Esophagus muscularis mucosa (tissue), 4 donors: ENCODE measurements around the gene ZFR. TPM values are rescaled to one million over a fixed set of nuclear protein-coding genes. Genes with fewer than 3 reads are reported as not detected.
A peak's percentile ranks its signal among the peaks of the same experiment; 100 is the strongest.

Experiments used
- DNase-seq: peaks from one replicate; pipeline ENCODE4 v3.0.0-alpha.2; 2017; ENCODE audit errors: extremely low spot score
- H3K27ac ChIP-seq, 4 donors: fragments of 200-600 bp; sonication (generic); replicated peaks in 1 of 4; 1 replicate in 3 of 4; 2 replicates in 1 of 4; pipeline ENCODE4 v1.5.1; 2016 to 2019; ENCODE audit warnings: mild to moderate bottlenecking in 1 of 4
- H3K27me3 ChIP-seq, 4 donors: fragments of 200-600 bp; sonication (generic); one replicate each; pipeline versions ENCODE4 v1.5.1 to v1.6.0; 2016 to 2019
- H3K36me3 ChIP-seq, 4 donors: fragments of 200-600 bp; sonication (generic); one replicate each; pipeline ENCODE4 v1.5.1; 2016 to 2019
- H3K4me1 ChIP-seq, 4 donors: fragments of 200-600 bp; sonication (generic); one replicate each; pipeline ENCODE4 v1.5.1; 2016 to 2019
- H3K4me3 ChIP-seq, 4 donors: fragments of 200-600 bp; sonication (generic); 1 replicate in 2 of 4; 2 replicates in 2 of 4; pipeline ENCODE4 v1.5.1; 2016 to 2019; ENCODE audit warnings: mild to moderate bottlenecking in 4 of 4, moderate library complexity in 1 of 4
- H3K9me3 ChIP-seq, 4 donors: fragments of 200-600 bp; sonication (generic); 1 replicate in 3 of 4; 2 replicates in 1 of 4; pipeline ENCODE4 v1.5.1; 2016 to 2019
- CTCF ChIP-seq, 3 experiments: fragments of 200-600 bp in 2 of 3; fragments of 450-650 bp in 1 of 3; sonication (generic) in 2 of 3; IDR thresholded peaks; one replicate each; pipeline ENCODE4 v1.5.1; 2017 to 2019; ENCODE audit warnings: antibody characterized with exemption in 3 of 3, mild to moderate bottlenecking in 2 of 3, moderate library complexity in 1 of 3
- EP300 ChIP-seq: sonication (generic); formaldehyde crosslinking; IDR thresholded peaks from one replicate; pipeline ENCODE4 v1.6.1; 2017; ENCODE audit warnings: antibody characterized with exemption
- POLR2A ChIP-seq: fragments of 450-650 bp; IDR thresholded peaks from one replicate; pipeline ENCODE4 v1.6.1; 2017; ENCODE audit warnings: antibody characterized with exemption, moderate library complexity, mild to moderate bottlenecking, low read depth
- POLR2AphosphoS5 ChIP-seq, 2 donors: sonication (generic); formaldehyde crosslinking; IDR thresholded peaks; one replicate each; pipeline ENCODE4 v1.6.1; 2017; ENCODE audit warnings: antibody characterized with exemption in 2 of 2
- WGBS: methylation state at CpG from one replicate; pipeline ENCODE4 v1.1.5; 2018; 5-methylcytosine and 5-hydroxymethylcytosine counted together
- intact Hi-C: fragments of 100-400 bp; cut with DNase I; formaldehyde crosslinking; loops from one replicate; pipeline ENCODE4 v1.15.1; 2023
- total RNA-seq, 4 donors: library from RNA; depleted of rRNA; stranded (reverse); fragments of >200 nt; gene quantifications; one replicate each; pipeline versions ENCODE4 v1.1.0 to v1.2.1, GENCODE V29; 2016

Gene ZFR
- total RNA-seq = 100 to 1,000 TPM in 1 of 4 donors, 10 to 100 TPM in 3; 83.2 to 106 (median 92.4) TPM

DNA sequence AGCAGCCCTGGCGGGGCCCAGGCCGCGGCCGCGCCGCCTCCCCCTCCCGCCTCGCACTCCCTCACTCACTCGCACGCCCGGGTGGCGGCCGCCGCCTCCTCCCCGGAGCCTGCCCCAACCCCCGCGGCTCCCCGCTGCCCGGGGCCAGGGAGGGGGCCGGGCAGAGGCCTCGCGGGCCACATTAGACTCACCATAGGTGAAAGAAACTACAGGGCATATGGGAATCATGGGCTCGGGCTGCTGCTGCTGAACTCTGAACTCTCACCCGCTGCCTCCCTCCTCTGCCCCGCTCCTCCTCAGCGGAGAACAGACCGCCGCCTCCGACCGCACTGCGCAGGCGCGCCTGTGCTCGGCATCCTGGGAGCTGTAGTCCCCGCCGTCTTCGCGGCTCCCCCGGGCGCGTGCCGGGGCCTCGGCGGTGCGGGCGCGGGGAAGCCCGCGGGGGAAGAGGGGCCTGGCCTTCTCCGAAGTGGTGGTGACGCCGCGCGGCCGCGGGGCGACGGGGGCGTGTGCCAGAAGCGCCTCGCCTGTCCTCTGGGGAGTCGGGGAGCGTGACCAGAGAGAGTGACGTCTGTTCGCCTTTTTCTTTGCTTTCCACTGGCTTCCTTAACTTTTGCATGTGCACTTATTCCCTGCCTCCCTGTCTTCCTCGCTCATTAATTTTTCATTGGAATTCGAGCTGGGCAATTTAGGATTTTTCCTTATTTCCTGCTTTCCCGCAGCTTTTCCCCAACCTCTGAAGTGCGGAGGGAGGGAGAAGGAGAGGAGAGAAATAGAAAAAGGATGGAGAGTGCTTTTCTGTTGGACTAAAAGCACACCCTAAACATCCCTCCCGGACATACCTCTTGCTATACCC is at the start of gene ZFR:
Gene ZFR (minus strand): TSS at position 310 of the 856 bp plus-strand sequence. CDS start 82 bp downstream, at position 228.
- DNase-seq = peak; percentile 95
- intact Hi-C loops = no loop called here
- Histone ChIP-seq H3K9me3 (no peaks in the 10 kb centered on the region), H3K4me1 (peaks cover 27 to 49% (median 45%) of the 10 kb centered on the region in 4 donors), H3K27ac (peak within 1 kb of the TSS; percentile 91 to 97 (median 96)), H3K36me3 (no peaks in the 10 kb centered on the region), H3K27me3 (no peaks in the 10 kb centered on the region), H3K4me3 (peak within 1 kb of the TSS; percentile 78 to 100 (median 93))
- WGBS = 18% methylated on average over 23 of the region's 70 CpGs
- TF ChIP-seq EP300 = no peak
- no peak for TF ChIP-seq CTCF (IDR thresholded peaks at IDR 0.05)
- TF ChIP-seq POLR2A = peak; percentile 50
- peak; percentile 88 to 92 for TF ChIP-seq POLR2AphosphoS5 (IDR thresholded peaks at IDR 0.05)

GRCh38 chr5:32490972-32491557 is 46.5 kb upstream of the ZFR start:
- Histone ChIP-seq H3K27me3 (no peaks in the 10 kb centered on the region), H3K36me3 (no peaks in the 10 kb centered on the region), H3K9me3 (no peaks in the 10 kb centered on the region), H3K4me3 (no peak overlapping the region), H3K27ac (no peak overlapping the region), H3K4me1 (peaks cover 0 to 9% (median 7%) of the 10 kb centered on the region in 4 donors)
- TF ChIP-seq POLR2AphosphoS5 (IDR thresholded peaks at IDR 0.05) (no peak), EP300 (no peak), POLR2A (no peak), CTCF (IDR thresholded peaks at IDR 0.05) (no peak)
- DNase-seq = no peak
- 88% methylated on average over 3 of the region's 6 CpGs for WGBS
- intact Hi-C loops = no loop called here

GRCh38 chr5:32489791-32490562 is 45.4 kb upstream of the ZFR start:
- no peaks in the 10 kb centered on the region for H3K27me3 ChIP-seq
- H3K27ac ChIP-seq = no peak overlapping the region
- peak; percentile 94 for DNase-seq
- intact Hi-C loops = loop anchor here (1.0 to 2.0 kb wide), 2 partner anchors 99 to 123 kb away; no protein-coding TSS in a partner anchor
- H3K4me1 ChIP-seq = peaks cover 0 to 9% (median 7%) of the 10 kb centered on the region in 4 donors
- no peaks in the 10 kb centered on the region for H3K36me3 ChIP-seq
- H3K4me3 ChIP-seq = no peak overlapping the region
- peak; percentile 48 to 63 for TF ChIP-seq POLR2AphosphoS5 (IDR thresholded peaks at IDR 0.05)
- TF ChIP-seq CTCF (IDR thresholded peaks at IDR 0.05) = peak; percentile 73 to 80 (median 77)
- no peak for TF ChIP-seq POLR2A
- no peak for TF ChIP-seq EP300
- no peaks in the 10 kb centered on the region for H3K9me3 ChIP-seq
- 16% methylated on average over 10 of the region's 10 CpGs for WGBS

DNA sequence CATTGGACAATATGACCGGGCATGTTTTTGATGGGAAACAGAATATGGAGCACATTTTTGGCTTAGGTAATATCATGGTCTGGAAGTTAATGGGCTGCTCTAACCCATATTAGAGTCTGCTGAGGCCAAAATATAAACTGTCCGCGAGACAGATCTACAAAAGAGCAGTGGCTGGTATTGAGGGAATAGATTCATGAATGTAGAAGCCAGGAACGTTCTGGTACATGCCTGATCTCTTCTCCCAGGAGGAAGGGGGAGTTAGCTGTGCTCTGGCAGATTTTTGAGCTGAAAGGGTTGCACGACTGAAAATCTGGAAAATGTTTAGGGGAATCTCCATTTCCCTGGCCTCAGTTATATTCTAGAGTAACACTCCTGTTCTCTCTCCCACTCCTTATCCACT is 42.9 kb upstream of the ZFR start:
- TF ChIP-seq POLR2A (no peak), EP300 (no peak), CTCF (IDR thresholded peaks at IDR 0.05) (no peak), POLR2AphosphoS5 (IDR thresholded peaks at IDR 0.05) (no peak)
- H3K4me3 ChIP-seq = no peak overlapping the region
- no peaks in the 10 kb centered on the region for H3K9me3 ChIP-seq
- no peaks in the 10 kb centered on the region for H3K36me3 ChIP-seq
- WGBS = 65% methylated on average over 5 of the region's 5 CpGs
- intact Hi-C loops = no loop called here
- no peak overlapping the region for H3K27ac ChIP-seq
- H3K4me1 ChIP-seq = peaks cover 0 to 9% (median 7%) of the 10 kb centered on the region in 4 donors
- DNase-seq = no peak
- H3K27me3 ChIP-seq = no peaks in the 10 kb centered on the region
